Stimulated activated naive CD8-positive, alpha-beta T cell treated with anti-CD3 and anti-CD28 coated beads, Interleukin-15, Interleukin-2, amounts not matched to agents 100 ng/mL and 50 ng/mL, for 24 hours (primary cell): ENCODE measurements around the gene PRR16.
"Not testable (repeated sequence)": the region's sequence is repeated elsewhere in the genome, so short reads cannot be mapped to it uniquely, and the experiment has no call there.

Source experiments
- H3K27ac Mint-ChIP-seq: one replicate; pipeline ENCODE4 v1.8.0; 2021; ENCODE audit warnings: mild to moderate bottlenecking, mixed read lengths
- H3K27me3 Mint-ChIP-seq: one replicate; pipeline ENCODE4 v1.8.0; 2021; ENCODE audit warnings: mixed read lengths
- H3K36me3 Mint-ChIP-seq: one replicate; pipeline ENCODE4 v1.8.0; 2021; ENCODE audit warnings: low read depth, mixed read lengths
- H3K4me1 Mint-ChIP-seq: one replicate; pipeline ENCODE4 v1.8.0; 2021; ENCODE audit warnings: low read depth, mixed read lengths
- H3K4me3 Mint-ChIP-seq: one replicate; pipeline ENCODE4 v1.8.0; 2021; ENCODE audit warnings: mild to moderate bottlenecking, mixed read lengths
- H3K9me3 Mint-ChIP-seq: one replicate; pipeline ENCODE4 v1.8.0; 2021; ENCODE audit warnings: mixed read lengths

The PRR16 gene

GRCh38 chr5:120463991-120464626 lies at the start of gene PRR16:
Gene PRR16, plus strand, starts transcription at chr5:120464300.
- Mint-ChIP-seq H3K4me1 (peaks cover 22% of the 10 kb centered on the region), H3K9me3 (no peaks in the 10 kb centered on the region), H3K4me3 (peak within 1 kb of the TSS; percentile 70), H3K36me3 (no peaks in the 10 kb centered on the region), H3K27me3 (peaks cover 56% of the 10 kb centered on the region), H3K27ac (no peak within 1 kb of the TSS)

- no peaks in the 10 kb centered on the region for H3K4me1 Mint-ChIP-seq
- H3K27ac Mint-ChIP-seq: no peak overlapping the region
- no peaks in the 10 kb centered on the region for H3K36me3 Mint-ChIP-seq
- peaks cover 6% of the 10 kb centered on the region for H3K9me3 Mint-ChIP-seq
- no peak overlapping the region for H3K4me3 Mint-ChIP-seq
- no peaks in the 10 kb centered on the region for H3K27me3 Mint-ChIP-seq
These were observed 48.1 kb upstream of the PRR16 start for GRCh38 chr5:120415985-120416384.

GRCh38 chr5:120419127-120419526 lies 45.0 kb upstream of the PRR16 start:
- H3K9me3 Mint-ChIP-seq: peaks cover 6% of the 10 kb centered on the region
- H3K4me3 Mint-ChIP-seq: no peak overlapping the region
- no peak overlapping the region for H3K27ac Mint-ChIP-seq
- no peaks in the 10 kb centered on the region for H3K36me3 Mint-ChIP-seq
- H3K27me3 Mint-ChIP-seq: no peaks in the 10 kb centered on the region
- H3K4me1 Mint-ChIP-seq: no peaks in the 10 kb centered on the region

- H3K4me1 Mint-ChIP-seq, H3K4me3 Mint-ChIP-seq, H3K27me3 Mint-ChIP-seq, H3K36me3 Mint-ChIP-seq, H3K27ac Mint-ChIP-seq: not testable (repeated sequence)
- peaks cover 24% of the 10 kb centered on the region for H3K9me3 Mint-ChIP-seq
These were observed 37.3 kb upstream of the PRR16 start for GRCh38 chr5:120426633-120427275.

- H3K9me3 Mint-ChIP-seq: peaks cover 24% of the 10 kb centered on the region
These were observed 33.5 kb upstream of the PRR16 start for GRCh38 chr5:120430572-120430971.

GRCh38 chr5:120432861-120433260 lies 31.2 kb upstream of the PRR16 start:
- Mint-ChIP-seq H3K27ac (no peak overlapping the region), H3K4me3 (no peak overlapping the region), H3K9me3 (peaks cover 20% of the 10 kb centered on the region), H3K4me1 (no peaks in the 10 kb centered on the region), H3K36me3 (no peaks in the 10 kb centered on the region), H3K27me3 (no peaks in the 10 kb centered on the region)

More at GRCh38 chr5:120430572-120430971, 33.5 kb upstream of the PRR16 start:
- Mint-ChIP-seq H3K27me3 (no peaks in the 10 kb centered on the region), H3K36me3 (no peaks in the 10 kb centered on the region), H3K4me1 (no peaks in the 10 kb centered on the region), H3K4me3 (no peak overlapping the region), H3K27ac (no peak overlapping the region)

GRCh38 chr5:120435129-120435528 lies 29.0 kb upstream of the PRR16 start:
- Mint-ChIP-seq H3K27ac (no peak overlapping the region), H3K9me3 (peaks cover 7% of the 10 kb centered on the region), H3K36me3 (no peaks in the 10 kb centered on the region), H3K4me3 (no peak overlapping the region), H3K27me3 (no peaks in the 10 kb centered on the region), H3K4me1 (no peaks in the 10 kb centered on the region)

GRCh38 chr5:120436996-120437395 lies 27.1 kb upstream of the PRR16 start:
- no peaks in the 10 kb centered on the region for H3K4me1 Mint-ChIP-seq
- no peak overlapping the region for H3K4me3 Mint-ChIP-seq
- no peak overlapping the region for H3K27ac Mint-ChIP-seq
- H3K36me3 Mint-ChIP-seq: no peaks in the 10 kb centered on the region
- no peaks in the 10 kb centered on the region for H3K27me3 Mint-ChIP-seq
- no peaks in the 10 kb centered on the region for H3K9me3 Mint-ChIP-seq

GRCh38 chr5:120442694-120443093 lies 21.4 kb upstream of the PRR16 start:
- H3K4me3 Mint-ChIP-seq: no peak overlapping the region
- H3K4me1 Mint-ChIP-seq: no peaks in the 10 kb centered on the region
- no peaks in the 10 kb centered on the region for H3K27me3 Mint-ChIP-seq
- no peaks in the 10 kb centered on the region for H3K36me3 Mint-ChIP-seq
- no peaks in the 10 kb centered on the region for H3K9me3 Mint-ChIP-seq
- no peak overlapping the region for H3K27ac Mint-ChIP-seq

- Mint-ChIP-seq H3K36me3 (no peaks in the 10 kb centered on the region), H3K4me3 (no peak overlapping the region), H3K9me3 (no peaks in the 10 kb centered on the region), H3K27me3 (no peaks in the 10 kb centered on the region), H3K4me1 (no peaks in the 10 kb centered on the region), H3K27ac (no peak overlapping the region)
These were observed 20.5 kb upstream of the PRR16 start for GRCh38 chr5:120443607-120444006.

GRCh38 chr5:120446068-120446492 lies 18.0 kb upstream of the PRR16 start:
- Mint-ChIP-seq H3K36me3 (no peaks in the 10 kb centered on the region), H3K27ac (no peak overlapping the region), H3K4me3 (no peak overlapping the region), H3K4me1 (no peaks in the 10 kb centered on the region), H3K9me3 (no peaks in the 10 kb centered on the region), H3K27me3 (peaks cover 3% of the 10 kb centered on the region)

- H3K27ac Mint-ChIP-seq: no peak overlapping the region
- H3K27me3 Mint-ChIP-seq: peaks cover 3% of the 10 kb centered on the region
- no peaks in the 10 kb centered on the region for H3K9me3 Mint-ChIP-seq
- H3K36me3 Mint-ChIP-seq: no peaks in the 10 kb centered on the region
- H3K4me1 Mint-ChIP-seq: no peaks in the 10 kb centered on the region
- no peak overlapping the region for H3K4me3 Mint-ChIP-seq
These were observed 17.2 kb upstream of the PRR16 start for GRCh38 chr5:120446901-120447300.

- no peaks in the 10 kb centered on the region for H3K9me3 Mint-ChIP-seq
- H3K27ac Mint-ChIP-seq: no peak overlapping the region
- H3K27me3 Mint-ChIP-seq: peaks cover 3% of the 10 kb centered on the region
- H3K4me1 Mint-ChIP-seq: no peaks in the 10 kb centered on the region
- H3K36me3 Mint-ChIP-seq: no peaks in the 10 kb centered on the region
- no peak overlapping the region for H3K4me3 Mint-ChIP-seq
These were observed 16.3 kb upstream of the PRR16 start for GRCh38 chr5:120447706-120448239.

- H3K27me3 Mint-ChIP-seq: peaks cover 3% of the 10 kb centered on the region
- no peaks in the 10 kb centered on the region for H3K9me3 Mint-ChIP-seq
- no peaks in the 10 kb centered on the region for H3K36me3 Mint-ChIP-seq
- H3K4me1 Mint-ChIP-seq: no peaks in the 10 kb centered on the region
- H3K27ac Mint-ChIP-seq: no peak overlapping the region
- no peak overlapping the region for H3K4me3 Mint-ChIP-seq
These were observed 14.6 kb upstream of the PRR16 start for GRCh38 chr5:120449501-120449900.

- H3K9me3 Mint-ChIP-seq: no peaks in the 10 kb centered on the region
- no peaks in the 10 kb centered on the region for H3K4me1 Mint-ChIP-seq
- H3K27ac Mint-ChIP-seq: no peak overlapping the region
- H3K27me3 Mint-ChIP-seq: peaks cover 3% of the 10 kb centered on the region
- H3K4me3 Mint-ChIP-seq: no peak overlapping the region
- no peaks in the 10 kb centered on the region for H3K36me3 Mint-ChIP-seq
These were observed 13.2 kb upstream of the PRR16 start for GRCh38 chr5:120450910-120451309.

GRCh38 chr5:120451445-120451844 lies 12.7 kb upstream of the PRR16 start:
- Mint-ChIP-seq H3K36me3 (no peaks in the 10 kb centered on the region), H3K4me1 (no peaks in the 10 kb centered on the region), H3K9me3 (no peaks in the 10 kb centered on the region)

More at GRCh38 chr5:120451445-120451844, 12.7 kb upstream of the PRR16 start:
- Mint-ChIP-seq H3K27ac (no peak overlapping the region), H3K27me3 (peaks cover 3% of the 10 kb centered on the region), H3K4me3 (no peak overlapping the region)
